HG03097 (cell line): Measurements from ENCODE around the gene MXRA7.
"Not testable (repeated sequence)": the region's sequence is repeated elsewhere in the genome, so short reads cannot be mapped to it uniquely, and the experiment has no call there.

Experiments
- ATAC-seq: cut with Tn5 transposase; IDR thresholded peaks from one replicate; pipeline ENCODE4 v1.9.1; 2021; ENCODE audit not compliant: unreplicated experiment, low FRiP score

Gene MXRA7

GRCh38 chr17:76718516-76718915, 7.8 kb upstream of the MXRA7 start:
- ATAC-seq, result no peak

GRCh38 chr17:76716839-76717215, 6.1 kb upstream of the MXRA7 start:
- ATAC-seq, result no peak

- ATAC-seq, result no peak
Observed at GRCh38 chr17:76716146-76716838, 5.5 kb upstream of the MXRA7 start.

GRCh38 chr17:76715496-76715830, 4.7 kb upstream of the MXRA7 start:
- ATAC-seq, result no peak

- no peak for ATAC-seq
Observed at GRCh38 chr17:76714822-76715495, 4.2 kb upstream of the MXRA7 start.

- ATAC-seq, result no peak
Observed at GRCh38 chr17:76714336-76714735, 3.6 kb upstream of the MXRA7 start.

- ATAC-seq, result no peak
Observed at GRCh38 chr17:76713765-76714164, 3.0 kb upstream of the MXRA7 start.

- ATAC-seq, result not testable (repeated sequence)
Observed at GRCh38 chr17:76712321-76712720, 1.6 kb upstream of the MXRA7 start.

GRCh38 chr17:76709951-76710862, 558 bp downstream of the MXRA7 start:
- not testable (repeated sequence) for ATAC-seq

- no peak for ATAC-seq
Observed at GRCh38 chr17:76709077-76709950, 1.5 kb downstream of the MXRA7 start.

- ATAC-seq, result no peak
Observed at GRCh38 chr17:76707985-76708807, 2.6 kb downstream of the MXRA7 start.

- no peak for ATAC-seq
Observed at GRCh38 chr17:76706817-76707216, 3.9 kb downstream of the MXRA7 start.

- ATAC-seq, result no peak
Observed at GRCh38 chr17:76704805-76705204, 6.0 kb downstream of the MXRA7 start.

- no peak for ATAC-seq
Observed at GRCh38 chr17:76702941-76703637, 7.7 kb downstream of the MXRA7 start.

GRCh38 chr17:76702076-76702475, 8.7 kb downstream of the MXRA7 start:
- no peak for ATAC-seq

- no peak for ATAC-seq
Observed at GRCh38 chr17:76701471-76701967, 9.2 kb downstream of the MXRA7 start.

- no peak for ATAC-seq
Observed at GRCh38 chr17:76700617-76701470, 9.9 kb downstream of the MXRA7 start.

- ATAC-seq, result no peak
Observed at GRCh38 chr17:76700270-76700616, 10.5 kb downstream of the MXRA7 start.
